Cardiac septum (tissue), 1 donor: ENCODE measurements around the gene HAPSTR1. TPM values are rescaled to one million over a fixed set of nuclear protein-coding genes. Genes with fewer than 3 reads are reported as not detected.

ENCODE experiments used
- DNase-seq: peaks from one replicate; pipeline ENCODE4 v3.0.0-alpha.2; 2020; ENCODE audit warnings: low spot score
- intact Hi-C: fragments of 100-400 bp; cut with DNase I; formaldehyde crosslinking; loops from one replicate; pipeline ENCODE4 v1.14.0; 2022
- total RNA-seq: library from RNA; stranded (reverse); fragmentation: NEBNext Ultra II Directional; extraction: Animal tissue kit (Norgen Biotek cat#: 25700); gene quantifications from one replicate; pipeline ENCODE4 v1.2.1, GENCODE V29; 2021
- donor health status: DM: no; HTN: no; CAD: no.

The HAPSTR1 gene
- total RNA-seq, 1 donor from 2014 or later = 59.6 TPM

GRCh38 chr16:9092978-9093344 is 1.5 kb downstream of the HAPSTR1 start:
- no peak for DNase-seq

GRCh38 chr16:9094011-9094846 is 2.8 kb downstream of the HAPSTR1 start:
- no peak for DNase-seq
- intact Hi-C loops = loop anchor here (5.0 kb wide), 1 partner anchor 472 kb away; the partner anchor contains the start of gene METTL22

More at GRCh38 chr16:9092978-9093344, 1.5 kb downstream of the HAPSTR1 start:
- intact Hi-C loops = loop anchor here (5.0 kb wide), 1 partner anchor 471 kb away; the partner anchor contains the start of gene METTL22

DNA sequence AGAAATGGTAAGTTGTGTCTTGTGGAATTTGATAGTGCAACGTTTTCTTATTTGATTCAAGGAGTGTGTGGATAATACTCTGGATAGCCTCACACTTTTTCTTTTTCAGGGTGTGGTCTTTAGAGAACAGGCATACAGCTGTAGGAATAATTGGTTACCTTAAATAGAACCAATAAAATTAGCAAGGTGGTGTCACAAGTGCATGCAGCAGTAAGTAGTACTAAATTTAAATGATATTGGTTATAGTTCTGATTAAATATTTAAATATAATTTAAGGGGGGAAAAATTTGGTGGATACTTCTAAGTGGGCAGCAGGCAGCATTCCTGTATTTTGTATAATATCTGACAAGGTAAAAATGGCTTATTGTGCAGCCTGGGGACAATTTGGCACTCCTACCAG is 3.7 kb downstream of the HAPSTR1 start:
- intact Hi-C loops = no loop called here
- DNase-seq = no peak

- intact Hi-C loops = no loop called here
- DNase-seq = no peak
These were observed 4.4 kb downstream of the HAPSTR1 start for GRCh38 chr16:9095656-9096397.

- intact Hi-C loops = no loop called here
- DNase-seq = no peak
These were observed 5.0 kb downstream of the HAPSTR1 start for GRCh38 chr16:9096416-9096952.

DNA sequence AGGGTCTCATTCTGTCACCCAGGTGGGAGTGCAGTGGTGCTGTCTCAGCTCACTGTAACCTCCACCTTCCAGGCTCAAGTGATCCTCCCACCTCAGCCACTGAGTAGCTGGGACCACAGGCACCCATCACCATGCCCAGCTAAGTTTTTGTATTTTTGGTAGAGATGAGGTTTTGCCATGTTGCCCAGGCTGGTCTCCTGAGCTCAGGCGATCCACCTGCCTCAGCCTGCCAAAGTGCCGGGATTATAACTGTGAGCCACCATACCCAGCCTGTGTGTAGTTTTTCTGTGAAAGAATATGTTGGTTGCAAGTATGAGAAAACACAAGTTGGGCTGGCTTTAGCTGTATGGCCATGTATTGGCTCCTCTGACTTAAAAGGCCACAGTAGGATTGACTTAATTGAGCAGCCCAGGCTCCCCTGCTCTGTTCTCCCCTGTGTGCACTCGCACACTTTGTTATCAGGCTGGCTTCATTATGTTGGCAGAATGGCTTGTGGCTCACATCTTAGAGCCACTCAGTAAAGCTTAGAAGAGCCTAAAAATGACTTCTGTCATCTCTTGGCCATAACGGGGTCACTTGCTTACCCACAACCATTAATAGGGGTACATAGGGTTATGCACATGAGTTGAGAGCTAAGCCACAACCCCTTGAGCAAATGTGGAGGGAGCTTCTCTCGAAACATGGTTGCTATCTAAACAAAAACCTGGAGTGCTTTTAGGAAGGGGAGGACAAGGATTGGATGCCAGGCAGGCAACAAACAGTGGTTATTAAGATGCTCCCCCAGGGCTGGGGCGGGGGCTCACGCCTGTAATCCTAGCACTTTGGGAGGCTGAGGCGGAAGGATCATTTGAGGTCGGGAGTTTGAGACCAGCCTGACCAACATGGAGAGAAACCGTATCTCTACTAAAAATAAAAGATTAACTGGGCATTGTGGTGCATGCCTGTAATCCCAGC is 6.1 kb downstream of the HAPSTR1 start:
- no peak for DNase-seq
- intact Hi-C loops = no loop called here

DNA sequence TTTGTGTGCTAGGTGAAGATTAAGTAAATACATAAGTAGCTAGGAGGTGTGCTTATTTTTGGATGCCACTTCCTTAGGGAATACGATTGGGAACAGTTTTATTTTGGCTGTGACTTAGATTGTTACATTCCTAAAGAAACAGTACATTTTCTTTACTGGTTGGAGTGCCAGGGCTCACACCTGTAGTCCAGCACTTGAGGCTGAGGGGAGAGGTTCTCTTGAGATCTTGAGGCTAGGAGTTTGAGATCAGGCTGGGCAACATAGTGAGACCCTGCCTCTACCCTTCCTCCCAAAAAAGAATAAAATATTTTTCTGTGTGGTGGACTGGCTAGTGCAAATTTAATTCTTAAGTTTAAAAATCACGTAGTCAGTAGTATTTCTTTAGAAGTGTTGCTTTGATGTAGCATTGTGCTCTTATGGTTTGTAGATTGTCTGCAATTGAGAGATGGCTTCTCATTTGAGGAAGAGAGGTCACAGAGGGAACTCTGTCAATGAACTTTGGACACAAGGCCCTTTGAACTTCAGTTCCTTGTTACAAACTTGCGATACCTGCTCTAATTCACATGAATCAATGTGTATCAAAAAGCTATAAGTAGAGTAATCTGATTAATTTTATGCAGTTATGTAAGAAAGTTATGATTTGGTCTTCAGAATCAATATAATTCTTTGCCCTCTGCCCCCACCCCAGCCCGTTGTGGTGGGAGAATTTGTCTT is 7.1 kb downstream of the HAPSTR1 start:
- intact Hi-C loops = no loop called here

DNA sequence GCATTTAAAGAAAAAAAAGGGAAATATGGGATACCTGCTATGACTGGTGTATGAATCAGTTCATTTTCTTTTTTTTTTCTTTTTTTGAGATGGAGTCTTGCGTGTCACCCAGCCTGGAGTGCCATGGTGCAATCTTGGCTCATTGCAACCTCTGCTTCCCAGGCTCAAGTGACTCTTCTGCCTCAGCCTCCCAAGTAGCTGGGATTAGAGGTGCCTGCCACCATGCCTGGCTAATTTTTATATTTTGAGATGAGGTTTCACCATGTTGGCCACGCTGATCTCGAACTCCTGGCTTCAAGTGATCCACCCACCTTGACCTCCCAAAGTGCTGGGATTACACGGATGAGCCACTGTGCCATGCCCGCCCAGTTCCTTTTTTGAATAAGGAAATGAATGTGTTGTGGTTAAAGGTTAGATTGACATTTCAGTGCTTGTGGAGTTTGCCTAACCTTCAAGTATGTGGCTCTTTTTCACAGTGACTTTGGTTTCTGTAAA is 7.7 kb downstream of the HAPSTR1 start:
- intact Hi-C loops = no loop called here
- DNase-seq = no peak

More for the DNA sequence above, 7.1 kb downstream of the HAPSTR1 start:
- DNase-seq = no peak

DNA sequence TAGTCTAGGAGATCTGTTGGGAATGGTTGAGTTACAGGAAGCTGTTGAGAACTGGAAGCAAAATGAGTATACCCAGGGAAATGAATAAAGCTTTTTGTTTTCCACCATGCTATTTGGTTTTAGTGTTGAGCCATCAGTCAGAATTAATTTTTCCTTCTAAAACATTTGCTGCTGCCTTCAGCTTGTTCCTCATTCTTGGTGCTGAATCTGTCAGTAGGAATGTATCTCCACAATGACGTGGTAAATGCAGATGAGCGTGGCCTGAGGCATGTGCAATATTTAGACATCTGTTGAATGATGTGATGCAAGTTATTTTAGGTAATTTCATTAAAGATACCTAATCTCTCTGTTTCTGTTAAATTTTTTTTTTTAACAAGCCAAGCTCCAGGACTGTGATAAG is 10.9 kb downstream of the HAPSTR1 start:
- no peak for DNase-seq
- intact Hi-C loops = no loop called here

DNA sequence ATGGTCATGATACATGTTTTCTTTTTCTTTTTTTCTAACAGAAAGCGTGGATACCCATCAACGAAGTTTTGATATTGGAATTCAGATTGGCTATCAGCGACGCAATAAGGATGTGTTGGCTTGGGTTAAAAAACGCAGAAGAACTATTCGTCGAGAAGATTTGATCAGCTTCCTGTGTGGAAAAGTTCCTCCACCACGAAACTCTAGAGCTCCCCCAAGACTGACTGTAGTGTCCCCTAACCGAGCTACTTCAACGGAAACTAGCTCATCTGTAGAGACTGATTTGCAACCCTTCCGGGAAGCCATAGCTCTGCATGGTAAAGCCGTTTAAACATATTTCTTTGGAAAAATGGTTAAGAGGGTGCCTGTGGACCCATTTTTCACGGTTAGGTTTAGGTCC is 11.5 kb downstream of the HAPSTR1 start:
- intact Hi-C loops = no loop called here
- no peak for DNase-seq

- intact Hi-C loops = no loop called here
- no peak for DNase-seq
These were observed 12.1 kb downstream of the HAPSTR1 start for GRCh38 chr16:9103546-9103945.

DNA sequence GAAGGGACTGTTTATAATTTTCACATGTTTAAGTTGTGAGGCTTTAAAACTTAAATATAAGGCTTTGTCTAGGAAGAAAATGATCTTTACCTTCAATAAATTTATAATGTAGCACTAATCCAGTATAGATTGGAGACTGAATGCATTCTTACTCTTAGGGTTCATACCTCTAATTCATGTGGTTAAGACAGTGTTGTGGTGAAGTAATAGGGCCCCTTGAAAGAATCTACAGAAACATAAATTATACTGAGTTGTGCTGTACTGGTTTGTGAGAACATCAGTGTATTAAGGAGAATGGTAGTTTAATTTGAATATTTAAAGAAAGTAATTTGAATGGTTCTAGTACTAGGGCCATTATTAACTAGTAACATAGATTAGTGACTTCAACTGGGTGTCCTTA is 13.7 kb downstream of the HAPSTR1 start:
- no peak for DNase-seq
- intact Hi-C loops = no loop called here

DNA sequence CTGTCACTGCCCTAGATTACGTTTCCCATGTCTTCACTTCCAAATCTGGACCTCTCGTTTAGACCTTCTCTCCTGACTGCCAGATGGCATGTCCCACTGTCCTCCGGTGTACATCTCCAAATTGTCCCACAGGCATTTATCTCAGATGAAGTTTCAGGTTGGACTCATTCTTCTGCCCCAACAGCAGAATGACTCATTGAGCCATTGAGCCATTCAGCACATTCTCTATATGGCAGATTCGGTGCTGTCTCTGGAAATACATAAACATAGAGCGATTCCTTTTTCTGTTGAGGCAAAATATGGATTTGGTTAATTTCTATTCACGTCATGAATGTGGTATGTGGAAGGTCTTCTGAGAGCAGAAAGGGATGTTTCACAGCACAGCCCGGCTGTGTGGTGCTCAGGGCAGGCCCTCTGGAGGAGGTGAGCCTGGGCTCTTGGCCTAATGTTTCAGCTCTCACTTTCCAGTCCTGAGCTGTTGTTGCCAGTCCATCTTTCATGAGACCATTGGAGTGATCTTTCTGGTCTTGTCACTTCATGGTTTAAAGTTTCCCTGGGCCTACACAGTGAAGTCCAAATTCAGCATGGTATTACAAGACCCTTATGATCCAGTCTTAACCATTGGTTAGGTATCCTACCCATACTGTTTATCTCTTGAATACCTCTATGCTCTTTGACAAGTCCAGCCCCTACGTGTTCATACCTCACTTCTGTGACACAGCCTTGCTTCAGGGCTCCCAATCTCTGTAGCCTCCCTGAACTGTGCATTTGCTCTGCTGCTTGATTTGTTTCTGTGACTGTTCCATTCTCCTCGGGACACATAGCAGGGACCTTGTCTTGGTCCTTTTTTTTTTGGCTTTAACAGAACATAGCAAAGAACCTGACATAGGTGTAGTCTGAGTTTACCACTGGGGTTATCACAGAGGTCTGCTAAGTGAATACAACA is 15.9 kb downstream of the HAPSTR1 start:
- no peak for DNase-seq
- intact Hi-C loops = no loop called here

DNA sequence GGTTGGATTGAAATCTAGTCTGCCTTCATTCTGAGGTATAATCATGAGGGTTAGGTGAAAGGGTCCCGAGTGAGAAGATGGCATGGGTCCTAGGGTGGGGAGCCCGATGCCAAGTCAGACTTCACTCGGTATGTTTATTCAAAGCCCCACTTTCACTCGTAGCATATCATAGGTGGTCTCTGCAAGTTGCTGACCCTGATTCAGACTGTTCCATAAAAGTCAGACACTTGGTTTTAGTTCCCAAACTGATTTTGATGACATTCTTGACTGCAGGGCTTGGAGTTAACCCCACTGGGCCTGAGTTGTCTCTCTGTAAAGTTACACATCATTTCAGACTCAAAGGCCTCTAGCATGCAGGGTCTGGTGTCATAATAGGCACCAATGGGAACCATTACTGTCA is 17.8 kb downstream of the HAPSTR1 start:
- intact Hi-C loops = no loop called here
- DNase-seq = no peak

- intact Hi-C loops = no loop called here
- DNase-seq = no peak
These were observed 20.9 kb downstream of the HAPSTR1 start for GRCh38 chr16:9112166-9112843.

GRCh38 chr16:9112844-9113186 is 21.4 kb downstream of the HAPSTR1 start:
- intact Hi-C loops = no loop called here
- DNase-seq = no peak

GRCh38 chr16:9113707-9114106 is 22.3 kb downstream of the HAPSTR1 start:
- intact Hi-C loops = no loop called here
- no peak for DNase-seq
